GM13977 (cell line): ENCODE data around the gene LRRC59.

Experiments used
- DNase-seq: peaks from one replicate; pipeline ENCODE4 v3.0.0; 2012; ENCODE audit warnings: low spot score
- CTCF ChIP-seq: IDR thresholded peaks from 2 replicates; pipeline ENCODE4 v1.5.1; 2012; ENCODE audit warnings: mild to moderate bottlenecking, control low read depth; ENCODE audit not compliant: insufficient read depth; ENCODE audit errors: extremely low read depth, missing control alignments
- in situ Hi-C: fragments of 300-500 bp; cut with MboI; formaldehyde crosslinking; loops from one replicate; pipeline ENCODE4 v1.12.0; 2022; ENCODE audit warnings: low sequenced_read_pairs, low pct_unique_long_range_greater_than_20kb, mixed read lengths, inconsistent platforms; ENCODE audit not compliant: unreplicated experiment

Gene LRRC59

GRCh38 chr17:50397111-50397918 is at the start of gene LRRC59:
TSS of gene LRRC59 (minus strand) at chr17:50397523. CDS start at chr17:50397317, 206 bp downstream.
- in situ Hi-C loops, result no loop called here
- DNase-seq, result peak; percentile 94
- TF ChIP-seq CTCF, result peak; percentile 100

GRCh38 chr17:50445730-50446325 is 48.5 kb upstream of the LRRC59 start:
- in situ Hi-C loops, result no loop called here
- TF ChIP-seq CTCF, result no peak
- no peak for DNase-seq

- DNase-seq, result no peak
These were observed 47.8 kb upstream of the LRRC59 start for GRCh38 chr17:50444841-50445715.

GRCh38 chr17:50443505-50443974 is 46.2 kb upstream of the LRRC59 start:
- TF ChIP-seq CTCF, result no peak
- in situ Hi-C loops, result no loop called here
- no peak for DNase-seq

More at GRCh38 chr17:50444841-50445715, 47.8 kb upstream of the LRRC59 start:
- in situ Hi-C loops, result no loop called here
- TF ChIP-seq CTCF, result no peak

- DNase-seq, result no peak
- TF ChIP-seq CTCF, result no peak
- in situ Hi-C loops, result no loop called here
These were observed 43.8 kb upstream of the LRRC59 start for GRCh38 chr17:50440838-50441829.
